NK-92 treated with Interleukin-12 subunit alpha and Interleukin-12 subunit beta, amount 100 ng/mL, for 24 hours (cell line): ENCODE measurements around the gene BLOC1S3.
"Not testable (repeated sequence)": the region's sequence is repeated elsewhere in the genome, so short reads cannot be mapped to it uniquely, and the experiment has no call there.

Source experiments
- DNase-seq: peaks from one replicate; lab custom pipeline; 2025; lab: John Stamatoyannopoulos, UW

The BLOC1S3 gene

DNA sequence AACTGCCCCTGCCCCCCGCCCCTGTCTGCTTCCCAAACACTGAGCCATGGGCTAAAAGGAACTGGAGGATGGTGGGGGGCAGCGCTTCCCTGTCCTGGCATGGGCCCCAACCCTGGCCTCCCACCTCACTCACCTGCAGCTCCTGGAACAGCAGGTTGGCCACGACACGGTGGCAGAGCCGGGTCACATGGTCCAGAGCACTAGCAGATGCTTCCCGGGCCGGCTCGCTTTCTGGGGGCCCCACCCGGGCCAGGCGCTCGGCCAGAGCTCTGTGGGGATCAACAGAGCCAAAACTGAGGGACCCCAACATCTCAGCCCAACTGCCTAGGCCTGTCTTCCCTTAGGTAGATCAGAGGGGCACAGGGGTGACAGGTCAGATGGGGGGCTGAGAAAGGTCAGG lies 46.1 kb downstream of the BLOC1S3 start:
- no peak for DNase-seq

DNA sequence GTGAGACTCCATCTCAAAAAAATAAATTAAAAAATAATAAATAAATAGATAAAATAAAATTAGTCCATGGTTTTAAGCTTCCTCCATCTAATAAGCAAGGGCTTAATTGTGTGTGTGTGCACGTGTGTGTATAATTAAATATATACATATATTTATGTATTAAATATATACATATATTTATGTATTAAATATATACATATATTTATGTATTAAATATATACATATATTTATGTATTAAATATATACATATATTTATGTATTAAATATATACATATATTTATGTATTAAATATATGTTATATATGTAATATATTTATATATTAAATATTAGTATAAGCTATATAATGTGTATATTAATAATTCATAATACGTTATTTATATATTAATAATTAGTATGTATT lies 50.5 kb downstream of the BLOC1S3 start:
- not testable (repeated sequence) for DNase-seq
